Measurements from ENCODE around the gene MTNR1A. TPM values are rescaled to one million over a fixed set of nuclear protein-coding genes. Genes with fewer than 3 reads are reported as not detected.

The MTNR1A gene
- total RNA-seq, result not detected

DNA sequence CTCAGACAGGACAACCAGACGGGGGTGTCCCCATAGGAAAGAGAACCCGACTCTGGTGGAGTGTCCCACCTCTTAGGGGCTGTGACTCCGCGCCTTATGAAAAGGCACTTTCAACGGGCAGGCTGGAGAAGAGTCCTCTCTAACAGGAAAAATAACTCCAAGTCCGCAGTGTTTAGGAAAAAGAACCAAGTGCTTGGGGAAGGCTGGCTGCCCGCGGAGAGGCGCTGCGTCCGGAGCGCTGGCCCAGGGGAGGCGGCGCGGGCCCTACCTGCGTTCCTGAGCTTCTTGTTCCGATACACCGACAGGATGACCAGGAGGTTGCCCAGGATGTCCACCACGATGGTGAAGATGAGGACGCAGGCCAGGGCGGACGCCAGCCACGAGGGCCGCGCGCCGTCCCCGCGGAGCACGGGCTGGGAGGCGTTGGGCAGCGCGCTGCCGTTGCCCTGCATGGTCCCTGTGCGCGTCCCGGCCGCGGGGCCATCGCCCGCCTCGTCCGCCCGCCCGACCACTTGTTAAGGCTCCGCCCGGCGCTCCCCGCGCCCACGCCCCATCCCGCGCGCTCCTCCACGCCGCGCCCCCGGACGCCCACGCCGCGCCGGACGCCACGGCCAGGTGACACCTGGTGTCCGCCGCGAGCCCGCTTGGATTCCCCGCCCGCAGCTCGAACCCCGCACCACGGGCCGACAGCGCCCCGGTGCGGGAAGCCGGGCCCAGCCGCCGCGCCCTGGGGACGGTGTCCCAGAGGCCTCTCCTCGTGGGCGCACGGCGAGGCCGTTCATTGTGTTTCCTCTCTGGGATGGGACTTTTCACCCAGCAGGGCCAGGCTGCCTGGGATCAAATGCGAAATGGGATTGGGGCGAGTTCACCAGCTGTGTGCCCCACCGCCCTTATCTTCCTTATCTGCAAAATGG is at the start of gene MTNR1A:
Gene MTNR1A (minus strand): TSS at position 654 of the 914 bp plus-strand sequence. CDS start 202 bp downstream, at position 452.
- DNase-seq (ENCODE audit: low spot score in 2 of 2) (peak in 1 of 2 donors; percentile 46), FAIRE-seq (no peak)

- DNase-seq (ENCODE audit: low spot score in 2 of 2), result no peak
These were observed 48.9 kb upstream of the MTNR1A start for GRCh38 chr4:186604124-186604807.

GRCh38 chr4:186602978-186603377 is 47.6 kb upstream of the MTNR1A start:
- FAIRE-seq (no peak), DNase-seq (ENCODE audit: low spot score in 2 of 2) (no peak)

More at GRCh38 chr4:186604124-186604807, 48.9 kb upstream of the MTNR1A start:
- no peak for FAIRE-seq

DNA sequence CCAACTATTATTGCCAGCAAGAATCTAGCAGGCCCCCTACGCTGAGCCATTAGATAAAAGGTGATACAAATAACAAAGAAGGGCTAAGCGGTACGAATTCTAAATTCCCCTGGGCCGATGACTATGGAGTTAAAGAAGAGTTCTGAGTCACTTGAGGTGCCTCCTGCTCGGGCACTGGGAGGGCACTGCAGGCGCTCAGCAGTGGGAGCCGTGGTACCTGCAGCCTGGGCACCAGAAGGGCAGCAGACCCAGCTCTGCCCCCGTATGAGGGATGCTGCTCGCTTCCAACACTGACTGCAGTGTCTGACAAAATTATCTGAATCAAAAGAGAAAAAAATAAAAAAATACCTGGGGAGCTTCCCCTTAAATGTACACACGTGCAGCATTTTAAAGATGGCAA is 44.1 kb upstream of the MTNR1A start:
- no peak for FAIRE-seq

GRCh38 chr4:186598686-186599085 is 43.3 kb upstream of the MTNR1A start:
- no peak for FAIRE-seq
- DNase-seq (ENCODE audit: low spot score in 2 of 2), result no peak

More for the DNA sequence above, 44.1 kb upstream of the MTNR1A start:
- DNase-seq (ENCODE audit: low spot score in 2 of 2), result no peak

- no peak for DNase-seq (ENCODE audit: low spot score in 2 of 2)
- FAIRE-seq, result no peak
These were observed 41.6 kb upstream of the MTNR1A start for GRCh38 chr4:186596850-186597390.

GRCh38 chr4:186596346-186596745 is 41.0 kb upstream of the MTNR1A start:
- DNase-seq (ENCODE audit: low spot score in 2 of 2) (no peak), FAIRE-seq (no peak)

- FAIRE-seq, result no peak
These were observed 38.2 kb upstream of the MTNR1A start for GRCh38 chr4:186593587-186593973.

DNA sequence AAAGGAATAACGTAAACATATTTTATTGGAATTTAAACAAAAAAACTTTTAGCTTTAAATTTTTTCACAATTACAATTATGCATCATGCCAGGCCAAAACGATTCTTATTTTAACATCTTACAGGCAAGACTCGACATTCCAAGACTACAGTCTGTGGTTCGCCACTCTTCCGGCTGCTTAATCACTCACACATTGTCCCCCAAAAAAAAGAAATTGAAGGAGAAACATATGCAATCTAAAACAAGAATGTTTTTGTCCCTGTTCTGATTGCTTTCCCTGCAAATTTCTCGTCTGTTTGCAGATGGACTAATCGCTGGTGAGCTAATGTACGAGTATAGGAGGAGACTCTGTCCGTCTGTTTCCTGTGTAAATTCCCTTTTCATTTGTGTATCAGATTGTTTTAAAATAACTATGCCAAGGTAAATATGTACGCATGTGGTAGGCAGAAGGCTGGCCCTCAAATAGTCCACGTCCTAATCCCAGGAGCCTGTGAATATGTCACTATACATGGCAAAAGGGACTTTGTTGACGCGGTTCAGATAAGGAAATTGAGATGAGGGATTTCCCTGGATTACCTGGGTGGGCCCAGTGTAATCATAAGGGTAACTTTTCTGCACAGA is 37.7 kb upstream of the MTNR1A start:
- DNase-seq (ENCODE audit: low spot score in 2 of 2), result no peak

More at GRCh38 chr4:186593587-186593973, 38.2 kb upstream of the MTNR1A start:
- no peak for DNase-seq (ENCODE audit: low spot score in 2 of 2)

DNA sequence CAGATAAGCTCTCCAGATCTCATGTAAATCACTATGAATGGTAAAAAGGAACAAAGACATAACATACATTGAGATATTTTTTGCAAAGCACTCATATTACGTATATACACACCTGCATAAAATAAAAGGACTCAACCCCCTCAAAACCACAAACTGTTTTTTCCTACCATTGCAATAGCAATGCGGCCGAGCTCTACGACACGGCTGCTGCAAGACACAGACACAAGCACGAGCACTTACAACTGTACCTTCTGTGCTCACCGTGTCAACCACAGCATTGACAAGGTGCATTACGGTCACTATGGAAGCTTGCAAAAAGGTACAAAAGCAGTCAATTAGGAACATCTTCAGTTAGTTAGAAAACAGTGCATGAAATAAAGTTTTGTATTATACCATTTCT is 37.1 kb upstream of the MTNR1A start:
- FAIRE-seq, result no peak

More for the DNA sequence above, 37.7 kb upstream of the MTNR1A start:
- FAIRE-seq, result no peak

DNA sequence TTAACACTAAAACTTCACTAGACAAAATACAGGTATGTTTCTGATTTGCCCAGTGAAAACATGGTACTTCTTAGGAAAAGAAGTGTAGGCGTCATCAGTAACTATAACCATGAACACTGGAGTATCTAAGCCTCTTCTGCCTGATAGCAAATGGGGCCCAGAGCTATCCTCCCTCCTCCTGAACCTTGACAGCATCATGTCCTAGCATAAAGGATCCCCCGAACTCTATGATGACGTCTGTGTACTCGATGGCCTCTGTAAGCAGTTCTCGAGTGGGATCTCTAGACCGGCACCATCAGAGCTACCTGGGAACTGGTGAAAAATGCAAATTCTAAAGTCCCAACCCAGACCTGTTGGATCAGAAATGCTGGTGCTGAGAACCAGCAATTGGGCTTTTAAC is 36.3 kb upstream of the MTNR1A start:
- no peak for DNase-seq (ENCODE audit: low spot score in 2 of 2)
- FAIRE-seq, result no peak

More for the DNA sequence above, 37.1 kb upstream of the MTNR1A start:
- no peak for DNase-seq (ENCODE audit: low spot score in 2 of 2)

GRCh38 chr4:186588503-186588902 is 33.1 kb upstream of the MTNR1A start:
- FAIRE-seq (no peak), DNase-seq (ENCODE audit: low spot score in 2 of 2) (no peak)

DNA sequence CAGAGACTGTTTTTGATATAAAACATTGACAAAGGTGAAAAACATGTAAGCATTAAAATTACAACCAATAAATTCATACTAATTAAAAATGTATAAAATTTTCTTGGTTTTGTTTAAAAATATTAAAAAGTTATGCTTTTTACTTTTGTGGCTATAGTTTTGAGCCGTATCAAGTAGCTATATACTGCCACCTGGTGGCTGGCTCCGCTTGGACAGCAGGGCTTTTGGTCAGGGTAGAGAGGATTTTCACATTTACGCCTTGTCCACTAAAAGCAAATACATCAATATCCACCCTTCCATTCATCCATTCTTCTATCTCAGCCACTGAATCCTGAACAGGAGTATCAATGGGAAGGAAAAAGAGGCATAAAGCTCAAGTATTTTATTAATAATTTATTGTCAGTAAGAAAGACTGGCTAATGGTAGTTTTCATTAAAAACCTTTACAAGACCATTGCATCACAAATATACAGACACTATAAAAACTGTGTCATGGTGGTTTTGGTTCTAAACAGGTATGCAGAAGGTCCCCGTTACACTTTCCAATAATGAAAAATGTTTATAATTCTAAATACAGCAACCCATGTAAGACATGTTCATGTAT is 32.1 kb upstream of the MTNR1A start:
- FAIRE-seq (peak; percentile 96), DNase-seq (ENCODE audit: low spot score in 2 of 2) (peak; percentile 19 to 48)

GRCh38 chr4:186586205-186586604 is 30.8 kb upstream of the MTNR1A start:
- FAIRE-seq, result no peak
- no peak for DNase-seq (ENCODE audit: low spot score in 2 of 2)

GRCh38 chr4:186584912-186585311 is 29.5 kb upstream of the MTNR1A start:
- no peak for FAIRE-seq
- DNase-seq (ENCODE audit: low spot score in 2 of 2), result no peak

DNA sequence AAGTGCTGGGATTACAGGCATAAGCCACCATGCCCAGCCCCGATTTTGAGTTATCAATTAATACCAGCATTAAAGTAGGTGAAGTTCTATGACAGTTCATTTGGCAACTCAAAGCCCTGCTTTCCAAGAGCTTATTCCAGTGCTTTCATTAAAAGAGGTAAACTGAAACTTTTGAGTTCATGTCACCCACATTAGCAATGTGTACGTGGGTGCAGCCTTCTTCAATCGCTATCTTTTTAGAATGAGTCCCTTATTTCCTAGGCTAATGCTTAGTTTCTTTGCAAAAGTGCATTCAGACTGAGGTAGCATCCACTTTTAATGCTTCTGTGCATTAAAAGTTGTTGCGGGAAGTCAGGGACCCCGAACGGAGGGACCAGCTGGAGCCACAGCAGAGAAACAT is 26.1 kb upstream of the MTNR1A start:
- FAIRE-seq (no peak), DNase-seq (ENCODE audit: low spot score in 2 of 2) (no peak)

DNA sequence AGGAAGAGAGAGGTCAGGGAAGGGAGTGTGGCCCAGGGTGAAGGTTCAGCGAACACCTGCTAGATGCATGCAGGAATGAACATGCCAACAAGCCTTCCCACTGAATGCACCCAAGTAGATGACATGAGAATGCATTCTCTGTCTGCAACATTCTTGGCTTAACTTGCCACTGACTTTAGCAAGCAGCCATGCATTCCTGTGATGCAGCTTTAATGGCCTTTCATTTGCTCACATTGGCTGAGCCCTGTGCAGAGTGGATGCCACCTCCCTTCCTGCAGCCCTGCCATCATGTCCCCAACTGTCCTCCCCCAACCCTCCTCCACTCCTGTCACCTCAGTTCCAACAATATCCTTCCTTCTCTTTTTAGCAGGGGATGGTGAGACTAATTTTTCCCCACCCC is 25.3 kb upstream of the MTNR1A start:
- FAIRE-seq, result no peak

DNA sequence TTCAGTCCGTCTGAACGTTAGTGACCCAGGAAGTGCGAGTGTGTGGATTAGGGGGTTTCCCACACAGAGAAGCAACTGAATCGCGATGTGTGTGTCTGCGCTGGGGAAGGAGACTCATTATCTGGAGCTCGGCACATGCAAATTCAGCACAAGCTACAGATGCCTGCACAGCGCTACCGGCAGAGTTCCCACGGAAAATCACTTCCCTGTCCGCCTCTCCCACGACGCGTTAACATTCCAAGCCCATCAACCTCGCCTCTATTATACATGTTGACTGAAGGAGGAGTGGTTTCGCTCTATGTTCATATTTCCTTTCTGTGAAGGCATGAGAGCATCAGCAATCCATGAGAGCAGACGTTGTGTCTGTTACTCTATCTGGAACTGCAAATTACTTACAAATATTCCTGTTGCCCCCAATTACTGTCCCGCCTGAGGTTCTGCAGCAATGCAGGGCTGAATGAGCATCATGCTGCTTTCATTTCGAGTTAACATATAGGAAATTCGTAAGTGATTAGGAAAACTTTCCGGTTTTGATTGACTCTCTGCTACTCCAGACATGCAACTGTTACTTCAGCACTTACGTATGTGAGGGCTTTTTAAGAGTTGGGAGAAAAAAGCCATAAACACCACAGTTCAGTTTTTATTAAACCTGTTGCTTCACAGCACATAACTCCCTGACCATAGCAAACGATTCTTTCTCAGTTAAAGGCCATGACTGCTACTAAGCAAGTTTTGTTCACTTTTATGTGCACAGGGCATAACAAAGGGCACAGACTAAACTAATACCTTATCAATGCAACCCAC is 15.0 kb upstream of the MTNR1A start:
- DNase-seq (ENCODE audit: low spot score in 2 of 2), result no peak

More for the DNA sequence above, 25.3 kb upstream of the MTNR1A start:
- DNase-seq (ENCODE audit: low spot score in 2 of 2), result no peak

GRCh38 chr4:186569533-186570192 is 14.3 kb upstream of the MTNR1A start:
- DNase-seq (ENCODE audit: low spot score in 2 of 2) (no peak), FAIRE-seq (no peak)

More for the DNA sequence above, 15.0 kb upstream of the MTNR1A start:
- no peak for FAIRE-seq
